AG10803 (cell line): Measurements from ENCODE around the gene STEAP3.

Source experiments
- DNase-seq: peaks from one replicate; pipeline ENCODE4 v3.0.0; 2010; ENCODE audit warnings: low read depth
- H3K4me3 ChIP-seq: 2 replicates; pipeline ENCODE4 v1.5.1; 2011; ENCODE audit warnings: mild to moderate bottlenecking, low read length, control low read depth
- TF ChIP-seq, protein P1 (sequence below): conservative IDR thresholded peaks from 2 replicates; pipeline ENCODE4 v1.5.1; 2011; ENCODE audit warnings: mild to moderate bottlenecking, low read length, control low read depth, inconsistent platforms

STEAP3 gene

GRCh38 chr2:119190321-119191111 is 33.1 kb upstream of the STEAP3 start:
- DNase-seq, result no peak
- H3K4me3 ChIP-seq, result no peak overlapping the region
- TF ChIP-seq, protein P1, sequence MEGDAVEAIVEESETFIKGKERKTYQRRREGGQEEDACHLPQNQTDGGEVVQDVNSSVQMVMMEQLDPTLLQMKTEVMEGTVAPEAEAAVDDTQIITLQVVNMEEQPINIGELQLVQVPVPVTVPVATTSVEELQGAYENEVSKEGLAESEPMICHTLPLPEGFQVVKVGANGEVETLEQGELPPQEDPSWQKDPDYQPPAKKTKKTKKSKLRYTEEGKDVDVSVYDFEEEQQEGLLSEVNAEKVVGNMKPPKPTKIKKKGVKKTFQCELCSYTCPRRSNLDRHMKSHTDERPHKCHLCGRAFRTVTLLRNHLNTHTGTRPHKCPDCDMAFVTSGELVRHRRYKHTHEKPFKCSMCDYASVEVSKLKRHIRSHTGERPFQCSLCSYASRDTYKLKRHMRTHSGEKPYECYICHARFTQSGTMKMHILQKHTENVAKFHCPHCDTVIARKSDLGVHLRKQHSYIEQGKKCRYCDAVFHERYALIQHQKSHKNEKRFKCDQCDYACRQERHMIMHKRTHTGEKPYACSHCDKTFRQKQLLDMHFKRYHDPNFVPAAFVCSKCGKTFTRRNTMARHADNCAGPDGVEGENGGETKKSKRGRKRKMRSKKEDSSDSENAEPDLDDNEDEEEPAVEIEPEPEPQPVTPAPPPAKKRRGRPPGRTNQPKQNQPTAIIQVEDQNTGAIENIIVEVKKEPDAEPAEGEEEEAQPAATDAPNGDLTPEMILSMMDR, result no peak

DNA sequence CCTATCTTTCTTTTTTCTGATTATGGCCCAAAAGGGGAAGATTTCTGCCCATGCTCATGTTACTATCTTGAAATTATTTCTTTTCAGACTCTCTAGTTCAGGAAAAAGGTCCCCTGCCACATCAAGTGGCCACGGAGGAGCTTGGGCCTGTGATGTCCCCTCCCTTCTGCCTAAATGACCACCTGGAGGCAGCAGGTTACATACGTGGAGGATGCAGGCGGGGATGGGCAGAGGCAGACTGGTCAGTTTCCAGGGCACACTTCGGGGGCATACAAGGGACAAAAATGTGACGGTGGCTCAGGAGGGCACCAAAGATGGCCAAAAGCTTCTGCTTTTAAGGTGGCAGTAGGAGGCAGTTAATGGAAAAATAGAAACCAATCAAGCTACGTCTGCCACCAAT is 30.7 kb upstream of the STEAP3 start:
- TF ChIP-seq, protein P1, result no peak
- no peak for DNase-seq
- H3K4me3 ChIP-seq, result no peak overlapping the region

DNA sequence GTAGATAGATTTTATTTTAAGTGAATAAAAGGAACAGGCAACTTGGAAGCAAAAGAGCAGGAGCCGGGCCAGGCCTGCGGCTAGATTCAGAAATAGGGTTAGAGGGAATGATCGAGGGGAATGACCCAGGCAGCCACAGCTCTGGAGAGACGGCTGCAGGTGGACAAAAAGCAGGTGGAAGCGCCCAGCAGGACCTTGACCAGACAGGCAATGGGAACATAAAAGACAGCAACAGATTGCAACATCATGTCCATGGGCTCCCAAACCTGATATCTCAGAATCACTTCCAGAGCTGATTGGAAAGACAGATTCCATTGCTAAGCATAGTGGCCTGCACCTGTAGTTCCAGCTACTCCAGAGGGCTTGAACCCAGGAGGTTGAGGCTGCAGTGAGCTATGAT is 28.6 kb upstream of the STEAP3 start:
- H3K4me3 ChIP-seq, result no peak overlapping the region
- no peak for DNase-seq
- TF ChIP-seq, protein P1, result no peak

GRCh38 chr2:119195887-119196286 is 27.7 kb upstream of the STEAP3 start:
- TF ChIP-seq, protein P1, result no peak
- no peak overlapping the region for H3K4me3 ChIP-seq
- no peak for DNase-seq

DNA sequence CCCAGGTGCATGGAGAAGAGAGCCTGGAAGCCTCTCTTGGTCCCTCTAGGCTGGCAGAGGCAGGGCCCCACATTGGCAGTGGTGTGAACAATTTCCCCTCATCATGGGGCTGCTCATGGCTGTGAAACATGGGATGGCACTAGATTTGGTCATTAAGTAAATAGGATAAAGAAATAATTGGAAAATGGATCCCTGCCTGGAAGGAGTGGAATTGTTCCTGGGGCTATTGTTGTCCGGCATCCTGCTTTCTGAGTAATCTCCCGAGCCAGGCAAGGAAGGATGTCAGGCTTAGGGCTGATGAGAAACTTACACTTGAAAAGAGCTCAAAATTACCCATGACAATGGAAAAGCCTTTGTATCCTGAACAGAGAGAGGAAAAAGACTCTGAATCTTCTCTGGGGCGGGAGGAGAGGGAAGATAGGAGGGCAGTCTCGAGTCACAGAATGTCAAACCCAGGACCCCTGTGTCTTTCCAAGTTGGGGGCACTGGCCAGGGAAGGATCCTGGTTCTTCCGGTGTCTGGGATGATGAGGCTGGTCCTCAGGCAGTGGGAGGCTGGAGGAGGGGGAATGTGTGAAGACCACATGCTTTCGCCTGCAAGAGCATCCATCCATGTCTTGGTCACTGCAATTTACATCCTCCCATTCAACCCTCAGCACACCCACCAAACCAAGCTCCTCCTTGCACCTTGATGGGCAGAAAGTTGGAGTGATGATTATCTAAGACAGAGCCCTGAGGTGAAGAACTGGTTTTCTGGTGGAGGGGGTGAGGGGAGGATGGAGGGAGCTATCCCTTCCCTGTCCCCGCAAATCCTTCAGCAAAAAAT is 27.1 kb upstream of the STEAP3 start:
- TF ChIP-seq, protein P1, result no peak
- DNase-seq, result no peak
- H3K4me3 ChIP-seq, result no peak overlapping the region

GRCh38 chr2:119197126-119197405 is 26.6 kb upstream of the STEAP3 start:
- no peak for DNase-seq
- TF ChIP-seq, protein P1, result no peak
- H3K4me3 ChIP-seq, result no peak overlapping the region
